Esophagus muscularis mucosa (tissue), 3 donors: ENCODE results near the gene RPH3AL.

Experiments used
- POLR2A ChIP-seq: fragments of 450-650 bp; IDR thresholded peaks from one replicate; pipeline ENCODE4 v1.6.1; 2017; ENCODE audit warnings: antibody characterized with exemption, moderate library complexity, mild to moderate bottlenecking, low read depth
- POLR2AphosphoS5 ChIP-seq, 2 donors: sonication (generic); formaldehyde crosslinking; IDR thresholded peaks; one replicate each; pipeline ENCODE4 v1.6.1; 2017; ENCODE audit warnings: antibody characterized with exemption in 2 of 2
- TF ChIP-seq, protein P1 (sequence below), 3 experiments: fragments of 200-600 bp in 2 of 3; fragments of 450-650 bp in 1 of 3; sonication (generic) in 2 of 3; IDR thresholded peaks; one replicate each; pipeline ENCODE4 v1.5.1; 2017 to 2019; ENCODE audit warnings: antibody characterized with exemption in 3 of 3, mild to moderate bottlenecking in 2 of 3, moderate library complexity in 1 of 3

DNA sequence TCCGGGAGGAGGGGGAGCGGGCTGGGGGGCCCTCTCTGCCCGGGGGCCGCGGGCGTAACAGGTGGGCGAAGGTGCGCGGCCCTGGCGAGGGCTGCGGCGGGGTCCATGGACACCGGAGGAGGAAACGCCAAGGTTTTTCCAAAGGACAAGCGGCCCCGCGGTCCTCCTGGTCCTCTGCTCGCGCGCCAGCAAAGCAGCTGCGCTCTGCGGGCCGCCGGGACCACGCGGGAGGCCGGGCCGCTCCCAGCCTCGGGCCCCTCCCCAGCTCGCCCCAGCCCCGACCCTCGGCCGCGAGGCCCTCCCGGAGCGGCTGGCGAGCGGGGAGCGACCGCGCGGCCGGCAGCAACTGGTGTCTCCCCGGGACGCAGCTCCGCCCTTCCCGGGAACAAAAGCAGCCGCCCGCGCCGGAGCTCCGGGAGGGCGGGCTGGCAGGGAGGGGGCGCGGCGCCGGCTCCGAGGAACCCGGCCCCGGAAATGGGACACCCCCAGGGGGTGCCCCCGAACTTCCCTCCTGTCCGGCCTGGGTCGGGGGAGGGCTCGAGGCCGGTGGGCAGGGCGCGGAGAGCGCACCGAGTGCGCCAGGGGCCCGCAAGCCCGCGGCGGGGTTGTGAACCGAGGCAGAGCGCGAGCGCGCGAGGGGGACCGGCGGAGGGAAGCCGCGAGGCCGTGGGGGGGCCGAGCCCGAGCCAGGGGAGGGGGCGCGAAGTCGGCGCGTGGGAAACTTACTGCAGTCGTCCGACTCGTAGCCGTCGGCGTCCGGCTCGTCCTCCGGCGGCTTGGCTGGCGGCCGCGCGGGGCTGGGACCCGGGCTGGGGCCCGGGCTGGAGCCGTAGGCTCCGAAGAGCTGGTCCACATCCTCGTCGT is 172.0 kb downstream of the RPH3AL start:
- TF ChIP-seq POLR2AphosphoS5 (IDR thresholded peaks at IDR 0.05) (no peak), POLR2A (no peak)
- TF ChIP-seq, protein P1, sequence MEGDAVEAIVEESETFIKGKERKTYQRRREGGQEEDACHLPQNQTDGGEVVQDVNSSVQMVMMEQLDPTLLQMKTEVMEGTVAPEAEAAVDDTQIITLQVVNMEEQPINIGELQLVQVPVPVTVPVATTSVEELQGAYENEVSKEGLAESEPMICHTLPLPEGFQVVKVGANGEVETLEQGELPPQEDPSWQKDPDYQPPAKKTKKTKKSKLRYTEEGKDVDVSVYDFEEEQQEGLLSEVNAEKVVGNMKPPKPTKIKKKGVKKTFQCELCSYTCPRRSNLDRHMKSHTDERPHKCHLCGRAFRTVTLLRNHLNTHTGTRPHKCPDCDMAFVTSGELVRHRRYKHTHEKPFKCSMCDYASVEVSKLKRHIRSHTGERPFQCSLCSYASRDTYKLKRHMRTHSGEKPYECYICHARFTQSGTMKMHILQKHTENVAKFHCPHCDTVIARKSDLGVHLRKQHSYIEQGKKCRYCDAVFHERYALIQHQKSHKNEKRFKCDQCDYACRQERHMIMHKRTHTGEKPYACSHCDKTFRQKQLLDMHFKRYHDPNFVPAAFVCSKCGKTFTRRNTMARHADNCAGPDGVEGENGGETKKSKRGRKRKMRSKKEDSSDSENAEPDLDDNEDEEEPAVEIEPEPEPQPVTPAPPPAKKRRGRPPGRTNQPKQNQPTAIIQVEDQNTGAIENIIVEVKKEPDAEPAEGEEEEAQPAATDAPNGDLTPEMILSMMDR (IDR thresholded peaks at IDR 0.05) = no peak
